ENCODE measurements around the gene PLD3. TPM values are rescaled to one million over a fixed set of nuclear protein-coding genes. Genes with fewer than 3 reads are reported as not detected.

Gene PLD3
- total RNA-seq (2014; rRNA removed; shearing (Covaris generic)): 83.6 and 104 TPM in 2 replicates
- 125 and 137 TPM in 2 replicates for polyA plus RNA-seq (2015; cell fraction: cytosol; rRNA removed)
- polyA plus RNA-seq (2015; cell fraction: nucleus; rRNA removed): 111 and 157 TPM in 2 replicates

- DNase-seq (ENCODE audit: low read depth): peak; percentile 99
Measured at GRCh38 chr19:40348125-40348913, at the start of gene PLD3, which contains the start of gene C19orf47. TSS of gene PLD3 (plus strand) at chr19:40348695. CDS start at chr19:40366484, 17,789 bp downstream. TSS of gene C19orf47 (minus strand) at chr19:40348397. CDS start at chr19:40341857, 6,540 bp downstream.

- no peak for DNase-seq (ENCODE audit: low read depth)
Measured at GRCh38 chr19:40300668-40301067, 47.8 kb upstream of the PLD3 start.

DNA sequence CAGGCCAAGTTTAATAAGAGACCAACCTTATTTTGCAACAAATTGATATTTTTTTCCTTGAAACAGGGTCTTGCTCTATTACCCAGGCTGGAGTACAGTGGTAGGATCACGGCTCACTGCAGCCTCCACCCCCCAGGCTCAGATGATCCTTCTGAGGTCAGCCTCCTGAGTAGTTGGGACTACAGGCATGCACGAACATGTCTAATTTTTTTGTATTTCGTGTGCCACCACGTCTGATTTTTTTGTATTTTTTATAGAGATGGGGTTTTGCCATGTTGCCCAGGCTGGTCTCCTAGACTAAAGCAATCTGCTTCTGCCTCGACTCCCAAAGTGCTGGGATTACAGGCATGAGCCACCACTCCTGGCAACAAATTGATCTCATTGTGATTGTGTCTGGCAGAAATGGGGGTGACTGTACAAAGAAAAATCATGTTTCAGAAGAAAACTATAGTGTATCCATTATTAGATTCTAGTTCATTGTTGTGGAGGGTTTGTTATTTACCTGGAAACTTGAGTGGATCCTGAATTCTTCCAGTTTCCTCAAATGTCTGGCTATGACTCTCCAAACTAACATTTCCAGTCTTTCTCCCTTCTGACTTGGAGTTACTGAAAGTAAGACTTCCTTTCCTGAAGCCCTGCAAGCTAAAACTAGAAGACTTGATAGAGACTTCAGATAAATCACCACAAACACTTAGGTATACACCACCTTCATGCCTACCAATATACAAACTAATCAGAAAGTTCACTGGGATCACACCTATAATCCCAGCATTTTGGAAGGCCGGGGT lies 46.1 kb upstream of the PLD3 start:
- no peak for DNase-seq (ENCODE audit: low read depth)

DNA sequence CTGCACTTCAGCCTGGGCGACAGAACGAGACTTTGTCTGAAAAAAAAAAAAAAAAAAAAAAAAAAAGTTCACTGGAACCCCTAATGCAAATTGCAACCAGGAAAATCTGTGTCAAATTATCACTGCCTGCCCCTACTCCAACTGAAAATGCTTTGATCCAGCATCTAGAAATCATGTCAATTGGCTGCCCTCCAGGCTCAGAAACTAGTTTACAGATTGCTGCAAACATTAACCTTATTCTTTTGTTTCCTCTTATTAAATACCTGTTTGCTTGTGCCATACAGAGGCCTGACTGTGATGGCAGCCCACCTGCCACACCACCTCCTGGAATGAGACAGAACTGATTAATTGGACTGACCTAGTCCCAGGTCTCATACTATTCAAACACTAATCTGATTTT lies 44.7 kb upstream of the PLD3 start:
- DNase-seq (ENCODE audit: low read depth): no peak

GRCh38 chr19:40304306-40304705 lies 44.2 kb upstream of the PLD3 start:
- DNase-seq (ENCODE audit: low read depth): no peak

DNA sequence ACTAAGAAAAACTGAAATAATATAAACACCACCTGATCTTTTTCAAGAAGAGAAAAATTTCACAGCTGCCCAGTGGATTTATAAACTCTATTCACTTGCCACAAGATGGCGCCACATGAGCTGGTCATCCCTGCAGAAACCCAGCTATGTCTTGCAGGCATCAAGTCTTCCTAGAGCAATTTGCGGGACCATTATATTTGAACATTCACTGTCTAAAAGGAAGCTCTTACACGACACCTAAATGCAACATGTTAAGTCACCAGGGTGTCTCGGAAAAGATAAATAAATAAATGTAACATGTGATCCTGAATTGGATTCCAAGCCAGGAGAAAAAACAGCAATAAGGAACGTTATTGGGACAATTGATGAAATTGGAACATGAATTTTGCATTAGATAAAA lies 43.1 kb upstream of the PLD3 start:
- peak; percentile 44 for DNase-seq (ENCODE audit: low read depth)

DNA sequence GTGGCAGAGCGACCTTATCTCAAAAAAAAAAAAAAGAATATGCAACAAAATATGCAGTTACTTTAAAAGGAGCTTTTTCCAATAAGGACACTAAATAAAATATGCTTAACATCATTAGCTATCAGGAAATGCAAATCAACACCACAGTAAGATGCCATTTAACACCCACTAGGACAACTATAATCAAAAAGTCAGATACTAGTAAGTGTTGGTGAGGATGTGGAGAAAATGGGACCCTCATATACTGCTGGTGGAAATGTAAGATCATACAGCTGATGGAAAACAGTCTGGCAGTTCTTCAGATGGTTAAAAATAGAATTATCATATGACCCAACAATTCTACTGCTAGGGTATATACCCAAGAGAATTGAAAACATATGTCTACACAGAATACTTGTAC lies 38.8 kb upstream of the PLD3 start:
- no peak for DNase-seq (ENCODE audit: low read depth)

- DNase-seq (ENCODE audit: low read depth): no peak
Measured at GRCh38 chr19:40312533-40312932, 36.0 kb upstream of the PLD3 start.

DNA sequence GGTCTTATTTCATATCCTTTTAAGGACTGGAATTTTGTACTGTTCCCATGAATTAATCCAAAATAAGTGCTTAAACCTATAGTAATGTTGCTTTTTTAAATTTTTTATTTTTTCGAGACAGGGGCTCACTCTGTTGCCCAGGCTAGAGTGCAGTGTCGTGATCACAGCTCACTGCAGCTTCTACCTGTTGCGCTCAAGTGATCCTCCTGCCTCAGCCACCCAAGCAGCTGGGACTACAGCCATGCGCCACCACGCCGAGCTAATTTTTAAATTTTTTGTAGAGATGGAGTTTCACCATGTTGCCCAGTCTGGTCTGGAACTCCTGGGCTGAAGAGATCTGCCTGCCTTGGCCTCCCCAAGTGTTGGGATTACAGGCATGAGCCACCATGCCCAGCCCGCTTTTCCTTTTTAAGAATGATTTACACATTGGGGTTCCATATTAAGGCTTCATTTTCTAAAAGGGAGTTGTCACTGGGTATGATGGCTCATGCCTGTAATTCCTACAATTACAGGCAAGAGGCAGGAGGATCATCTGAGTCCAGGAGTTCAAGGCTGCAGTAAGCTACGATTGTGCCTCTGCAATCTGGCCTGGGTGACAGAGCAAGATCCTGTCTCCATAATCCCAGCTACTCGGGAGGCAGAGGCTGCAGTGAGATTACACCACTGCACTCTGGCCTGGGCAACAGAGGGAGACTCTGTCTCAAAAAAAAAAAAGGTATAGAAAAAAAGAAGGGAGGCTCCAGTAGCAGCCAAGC lies 35.1 kb upstream of the PLD3 start:
- DNase-seq (ENCODE audit: low read depth): no peak

DNA sequence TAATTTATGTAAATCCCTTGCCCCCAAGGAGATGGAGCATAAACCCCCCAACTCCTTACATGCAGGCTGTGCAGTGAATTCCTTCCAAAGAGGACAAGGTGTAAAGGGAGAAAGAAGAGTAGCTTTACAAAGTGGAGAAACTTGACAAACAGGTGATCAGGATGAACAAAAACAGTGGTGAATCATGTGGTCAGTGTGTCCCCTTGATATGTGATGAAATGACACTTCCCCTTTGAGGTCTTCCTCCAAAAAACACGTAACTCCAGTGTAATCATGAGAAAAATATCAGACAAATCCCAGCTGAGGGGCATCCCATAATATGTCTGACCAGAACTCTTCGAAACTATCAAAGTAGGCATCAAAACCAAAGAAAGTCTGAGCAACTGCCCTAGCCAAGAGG lies 33.8 kb upstream of the PLD3 start:
- DNase-seq (ENCODE audit: low read depth): no peak

- no peak for DNase-seq (ENCODE audit: low read depth)
Measured at GRCh38 chr19:40315812-40316470, 32.6 kb upstream of the PLD3 start.

- DNase-seq (ENCODE audit: low read depth): no peak
Measured at GRCh38 chr19:40317338-40317737, 31.2 kb upstream of the PLD3 start.

- DNase-seq (ENCODE audit: low read depth): no peak
Measured at GRCh38 chr19:40320558-40320935, 27.9 kb upstream of the PLD3 start.

- DNase-seq (ENCODE audit: low read depth): no peak
Measured at GRCh38 chr19:40321076-40321475, 27.4 kb upstream of the PLD3 start.

DNA sequence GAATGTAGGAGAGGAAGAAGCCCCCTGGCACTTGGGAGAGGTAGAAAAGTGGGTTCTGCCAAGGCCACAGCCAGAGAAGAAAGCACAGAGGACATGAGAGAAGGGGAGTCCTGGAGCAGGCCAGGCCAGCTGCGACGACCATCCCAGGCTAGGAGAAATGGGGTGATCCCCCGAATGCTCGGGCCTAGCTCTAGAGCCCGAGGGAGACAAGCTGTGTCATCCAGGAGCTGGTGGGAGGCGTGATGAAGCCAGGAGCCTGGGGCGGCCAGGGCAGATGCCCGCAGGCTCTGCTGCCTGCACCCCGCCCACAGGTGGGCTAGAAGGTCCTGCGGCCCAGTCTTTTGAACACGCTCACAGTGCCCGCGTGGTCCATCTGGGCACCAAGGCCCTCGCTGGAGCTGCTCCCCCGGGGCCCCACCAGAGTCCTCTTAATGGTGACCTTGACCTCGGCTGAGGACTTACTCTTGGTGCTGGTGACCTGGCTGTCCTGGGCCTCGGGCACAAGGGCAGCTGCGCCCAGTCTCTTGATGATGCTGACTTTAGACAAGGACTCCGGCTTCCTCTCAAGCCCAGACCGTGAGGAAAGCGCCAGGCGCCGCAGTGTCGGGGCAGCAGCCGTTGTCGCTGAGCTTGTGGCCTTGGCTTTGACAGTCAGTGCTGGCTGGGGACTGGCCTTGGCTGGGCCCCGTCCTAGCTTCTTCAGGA lies 26.8 kb upstream of the PLD3 start:
- no peak for DNase-seq (ENCODE audit: low read depth)

GRCh38 chr19:40322271-40322610 lies 26.3 kb upstream of the PLD3 start:
- DNase-seq (ENCODE audit: low read depth): peak; percentile 40

GRCh38 chr19:40322951-40323615 lies 25.4 kb upstream of the PLD3 start:
- DNase-seq (ENCODE audit: low read depth): no peak

DNA sequence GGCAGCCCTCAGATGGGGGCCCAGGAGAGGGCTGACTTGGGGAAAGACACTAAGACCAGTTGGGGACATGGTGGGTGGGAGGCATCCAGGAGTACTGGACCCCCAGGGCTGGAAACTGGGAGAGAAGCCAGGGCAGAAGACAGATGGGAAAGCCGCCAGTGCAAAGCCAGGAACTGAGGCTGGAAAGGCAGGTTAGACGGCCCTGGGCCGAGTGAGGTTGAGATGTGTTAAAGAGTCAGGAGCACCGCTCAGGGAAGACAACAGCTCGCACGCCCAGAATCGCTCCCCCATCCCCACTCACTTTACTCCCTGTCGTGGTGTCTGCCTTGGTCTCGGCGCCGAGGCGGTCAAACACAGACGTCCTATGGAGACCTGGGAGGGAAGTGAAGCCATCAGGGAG lies 24.8 kb upstream of the PLD3 start:
- no peak for DNase-seq (ENCODE audit: low read depth)

DNA sequence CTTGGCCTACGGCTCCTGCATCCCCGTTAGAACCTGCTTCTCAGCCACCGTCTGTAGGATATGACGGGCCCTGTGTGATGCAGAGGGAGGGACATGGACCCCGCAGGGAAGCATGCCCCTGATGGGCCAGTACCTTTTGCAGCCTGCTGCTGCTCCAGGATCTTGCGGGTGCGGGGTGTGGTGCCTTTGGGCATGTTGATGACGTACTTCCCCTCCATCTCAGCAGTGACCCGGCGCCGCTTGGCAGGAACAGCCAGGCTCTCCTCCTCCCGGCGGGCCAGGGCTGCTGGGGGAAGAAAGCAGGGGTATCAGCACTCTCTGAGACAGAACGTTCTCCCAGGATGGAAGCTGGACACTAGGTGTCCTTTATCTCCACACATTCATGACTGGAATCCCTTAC lies 22.3 kb upstream of the PLD3 start:
- DNase-seq (ENCODE audit: low read depth): no peak

DNA sequence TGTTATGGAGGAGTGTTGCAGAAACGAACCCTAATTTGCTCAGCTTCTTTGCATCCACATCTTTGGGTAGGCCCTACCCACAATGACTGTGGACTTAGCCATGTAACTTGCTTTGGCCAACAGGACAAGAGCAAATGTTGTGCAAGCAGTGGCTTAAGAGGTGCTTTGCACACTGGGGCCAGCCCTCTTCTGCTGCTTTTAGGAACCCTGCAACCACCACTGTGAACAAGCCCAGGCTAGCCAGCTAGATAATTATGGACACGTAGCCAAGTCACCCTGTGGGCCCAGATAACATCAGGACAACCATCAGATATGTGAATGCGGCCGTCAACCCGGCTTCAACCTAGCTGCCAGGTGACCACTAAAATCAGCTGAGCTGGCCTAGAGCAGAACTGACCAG lies 17.4 kb upstream of the PLD3 start:
- DNase-seq (ENCODE audit: low read depth): no peak
